Measurements from ENCODE around the gene LNP1.

DNA sequence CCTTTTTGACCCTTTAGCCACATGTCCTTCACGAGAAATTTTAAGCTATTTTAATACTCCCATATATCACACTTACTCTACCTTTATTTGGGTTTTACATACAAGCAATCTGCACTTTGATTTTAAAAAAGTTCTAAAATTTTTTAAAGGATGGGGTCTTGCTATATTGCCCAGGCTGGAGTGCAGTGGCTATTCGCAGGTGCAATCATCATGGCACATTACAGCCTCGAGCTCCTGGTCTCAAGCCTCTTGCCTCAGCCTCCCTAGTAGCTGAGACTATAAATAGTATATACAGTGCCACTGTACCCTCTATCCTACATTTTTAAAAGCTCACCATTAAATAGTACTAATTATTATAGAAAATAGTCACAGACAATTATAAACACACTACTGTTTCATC, 36.9 kb upstream of the LNP1 start:
- TF ChIP-seq CTCF (IDR thresholded peaks at IDR 0.05): no peak
- TF ChIP-seq POLR2A (IDR thresholded peaks at IDR 0.05): no peak

Measured in thyroid gland (tissue), 4 donors.